ENCODE data around the gene TUSC2. TPM values are rescaled to one million over a fixed set of nuclear protein-coding genes. Genes with fewer than 3 reads are reported as not detected.

Gene TUSC2
- total and polyA plus RNA-seq, 2 of the 8 experiments (the other 6 are each of a cell fraction or from before 2014, with no cell fraction given): 33.3 to 65.4 TPM

- Histone ChIP-seq H2AK5ac (ENCODE audit: low read depth, low read length) (peak within 1 kb of the TSS; percentile 26; the same call in 1 of the 2 replicates), H3K9ac (replicated peaks in 1 of 4; ENCODE audit: extremely low read depth in 1 of 4, low read depth in 3 of 4, low read length in 3 of 4) (no peak within 1 kb of the TSS; a peak in 1 of 7 replicates), H3K14ac (ENCODE audit: insufficient read length) (no peak within 1 kb of the TSS), H2BK15ac (ENCODE audit: low read length) (peak within 1 kb of the TSS; percentile 46; the same call in 1 of the 2 replicates), H3K36me3 (ENCODE audit: control insufficient read depth in 2 of 4, insufficient read depth in 4 of 4, low read length in 3 of 4) (no peaks in the 10 kb centered on the region), H4K8ac (ENCODE audit: extremely low read depth, insufficient read depth, low read length) (peak within 1 kb of the TSS; percentile 41), H2BK12ac (ENCODE audit: low read depth, low read length) (peak within 1 kb of the TSS; percentile 77; the same call in 1 of the 2 replicates), H3K79me1 (ENCODE audit: low read depth, low read length) (no peaks in the 10 kb centered on the region), H3K9me3 (ENCODE audit: insufficient read depth in 2 of 2, low read depth in 1 of 2, low read length in 1 of 2) (peaks cover 6 to 16% of the 10 kb centered on the region in 2 experiments; a peak in 3 of 4 replicates), H3K27ac (ENCODE audit: low read depth, low read length) (no peak within 1 kb of the TSS), H3K56ac (replicated peaks; ENCODE audit: insufficient read length, low read depth, low read length) (peak within 1 kb of the TSS; percentile 14), H3K4ac (replicated peaks; ENCODE audit: insufficient read length, low read depth, low read length) (peak within 1 kb of the TSS; percentile 13), H3K18ac (ENCODE audit: extremely low read depth, low read length) (peak within 1 kb of the TSS; percentile 85), H2BK120ac (replicated peaks; ENCODE audit: low read depth, low read length) (no peak within 1 kb of the TSS), H4K91ac (replicated peaks; ENCODE audit: insufficient read length, low read length) (peak within 1 kb of the TSS; percentile 12), H4K5ac (ENCODE audit: insufficient read length, low read depth, low read length) (no peak within 1 kb of the TSS), H2AFZ (ENCODE audit: low read length) (no peak within 1 kb of the TSS), H2BK5ac (ENCODE audit: low read depth, low read length) (peak within 1 kb of the TSS; percentile 32; the same call in 1 of the 2 replicates), H3K4me1 (replicated peaks in 1 of 4; ENCODE audit: control insufficient read depth in 3 of 4, insufficient read depth in 4 of 4, low read length in 3 of 4) (peaks cover 0 to 25% (median 12%) of the 10 kb centered on the region in 4 experiments; a peak in 6 of 7 replicates), H3K27me3 (replicated peaks in 1 of 4; ENCODE audit: control insufficient read depth in 3 of 4, extremely low read depth in 1 of 4, insufficient read depth in 3 of 4, low read length in 3 of 4) (no peaks in the 10 kb centered on the region), H3K23ac (ENCODE audit: insufficient read length) (no peak within 1 kb of the TSS), H2BK20ac (ENCODE audit: low read length) (no peak within 1 kb of the TSS), H3K4me3 (ENCODE audit: extremely low read depth in 1 of 4, insufficient read depth in 2 of 4, low read depth in 3 of 4, low read length in 4 of 4) (peak within 1 kb of the TSS in 1 of 4 experiments; percentile 23; a peak in 1 of 8 replicates), H3K79me2 (ENCODE audit: control insufficient read depth in 1 of 2, insufficient read depth in 2 of 2, low read length in 2 of 2) (no peaks in the 10 kb centered on the region), H4K20me1 (replicated peaks in 1 of 2; ENCODE audit: control insufficient read depth in 1 of 2, insufficient read depth in 2 of 2, low read length in 2 of 2) (no peaks in the 10 kb centered on the region), H3K23me2 (ENCODE audit: low read depth, low read length) (peaks cover 5% of the 10 kb centered on the region; the same call in 1 of the 2 replicates), H3K4me2 (ENCODE audit: insufficient read depth in 1 of 2, low read depth in 2 of 2, low read length in 2 of 2) (peak within 1 kb of the TSS; percentile 43 to 44; a peak in 3 of 4 replicates)
- ChIA-PET POLR2A (ENCODE audit: partially characterized antibody) (interaction anchor here (1.0 to 11.3 kb wide), 4 partner anchors 11 to 39 kb away, joined by 3 to 149 read pairs (median 10); partner anchors contain the start of genes HYAL2, IFRD2 and TUSC2), CTCF (ENCODE audit: partially characterized antibody) (interaction anchor here (0.8 to 3.6 kb wide), 9 partner anchors 9 to 50 kb away, joined by 3 to 24 read pairs (median 5); partner anchors contain the start of genes HYAL2 and IFRD2)
- peak in 1 of 2 experiments; percentile 85 for DNase-seq (ENCODE audit: low read depth in 1 of 2, low spot score in 2 of 2)
- 64% methylated on average over 14 of the region's 14 CpGs; no CpG with 5 or more reads in 1 of the 2 experiments for WGBS, 2 experiments (ENCODE audit: extremely low coverage in 1 of 2, insufficient coverage in 1 of 2, insufficient read length in 1 of 2, insufficient replicate concordance in 2 of 2, low coverage in 1 of 2, low lambda C conversion rate in 2 of 2, missing lambda C conversion rate in 1 of 2)
- FAIRE-seq: peak; percentile 24
- TF ChIP-seq BRCA1 (IDR thresholded peaks at IDR 0.05; ENCODE audit: low read depth, low read length) (no peak), RAD21 (IDR thresholded peaks at IDR 0.05 in 1 of 2, conservative IDR thresholded peaks at IDR 0.05 in 1 of 2; ENCODE audit: low read depth in 2 of 2, low read length in 2 of 2) (peak; percentile 25 to 53; a peak in 3 of 4 replicates), SP1 (IDR thresholded peaks at IDR 0.05; ENCODE audit: low read depth, low read length) (no peak), BACH1 (IDR thresholded peaks at IDR 0.05; ENCODE audit: low read length) (no peak)
- TF ChIP-seq, protein P1, sequence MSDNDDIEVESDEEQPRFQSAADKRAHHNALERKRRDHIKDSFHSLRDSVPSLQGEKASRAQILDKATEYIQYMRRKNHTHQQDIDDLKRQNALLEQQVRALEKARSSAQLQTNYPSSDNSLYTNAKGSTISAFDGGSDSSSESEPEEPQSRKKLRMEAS (IDR thresholded peaks at IDR 0.05): peak; percentile 57
- TF ChIP-seq, protein P2, sequence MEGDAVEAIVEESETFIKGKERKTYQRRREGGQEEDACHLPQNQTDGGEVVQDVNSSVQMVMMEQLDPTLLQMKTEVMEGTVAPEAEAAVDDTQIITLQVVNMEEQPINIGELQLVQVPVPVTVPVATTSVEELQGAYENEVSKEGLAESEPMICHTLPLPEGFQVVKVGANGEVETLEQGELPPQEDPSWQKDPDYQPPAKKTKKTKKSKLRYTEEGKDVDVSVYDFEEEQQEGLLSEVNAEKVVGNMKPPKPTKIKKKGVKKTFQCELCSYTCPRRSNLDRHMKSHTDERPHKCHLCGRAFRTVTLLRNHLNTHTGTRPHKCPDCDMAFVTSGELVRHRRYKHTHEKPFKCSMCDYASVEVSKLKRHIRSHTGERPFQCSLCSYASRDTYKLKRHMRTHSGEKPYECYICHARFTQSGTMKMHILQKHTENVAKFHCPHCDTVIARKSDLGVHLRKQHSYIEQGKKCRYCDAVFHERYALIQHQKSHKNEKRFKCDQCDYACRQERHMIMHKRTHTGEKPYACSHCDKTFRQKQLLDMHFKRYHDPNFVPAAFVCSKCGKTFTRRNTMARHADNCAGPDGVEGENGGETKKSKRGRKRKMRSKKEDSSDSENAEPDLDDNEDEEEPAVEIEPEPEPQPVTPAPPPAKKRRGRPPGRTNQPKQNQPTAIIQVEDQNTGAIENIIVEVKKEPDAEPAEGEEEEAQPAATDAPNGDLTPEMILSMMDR (IDR thresholded peaks at IDR 0.05; ENCODE audit: control extremely low read depth in 1 of 3, insufficient read depth in 1 of 3, low read depth in 1 of 3, low read length in 3 of 3): peak in 2 of 3 experiments; percentile 39 to 41; a peak in 3 of 4 replicates
- TF ChIP-seq, protein P3, sequence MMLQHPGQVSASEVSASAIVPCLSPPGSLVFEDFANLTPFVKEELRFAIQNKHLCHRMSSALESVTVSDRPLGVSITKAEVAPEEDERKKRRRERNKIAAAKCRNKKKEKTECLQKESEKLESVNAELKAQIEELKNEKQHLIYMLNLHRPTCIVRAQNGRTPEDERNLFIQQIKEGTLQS (IDR thresholded peaks at IDR 0.05; ENCODE audit: insufficient read depth, low read depth, low read length): no peak
These were observed 24.8 kb downstream of the TUSC2 start, which contains the start of gene HYAL1 for GRCh38 chr3:50303013-50303815. Gene HYAL1, minus strand, starts transcription at chr3:50303574. Its CDS starts 618 bp downstream, at chr3:50302956.
